IPS DF 4.7 (cell line): ENCODE data around the gene DOCK2.

Source experiments
- DNase-seq: peaks from one replicate; pipeline ENCODE4 v3.0.0-alpha.2; 2013; ENCODE audit warnings: low spot score; ENCODE audit errors: extremely low read depth

The DOCK2 gene

GRCh38 chr5:169688106-169688505 is 51.0 kb downstream of the DOCK2 start:
- no peak for DNase-seq

GRCh38 chr5:169691471-169691870 is 54.4 kb downstream of the DOCK2 start:
- DNase-seq: no peak

GRCh38 chr5:169694091-169694625 is 57.1 kb downstream of the DOCK2 start:
- DNase-seq: no peak

- DNase-seq: no peak
Observed at GRCh38 chr5:169695025-169695625, 58.0 kb downstream of the DOCK2 start.

- DNase-seq: no peak
Observed at GRCh38 chr5:169695919-169696490, 58.9 kb downstream of the DOCK2 start.

GRCh38 chr5:169696621-169697510 is 59.8 kb downstream of the DOCK2 start:
- no peak for DNase-seq

GRCh38 chr5:169697511-169697890 is 60.4 kb downstream of the DOCK2 start:
- no peak for DNase-seq

- no peak for DNase-seq
Observed at GRCh38 chr5:169697976-169698375, 60.9 kb downstream of the DOCK2 start.

GRCh38 chr5:169700611-169701010 is 63.5 kb downstream of the DOCK2 start:
- DNase-seq: no peak

GRCh38 chr5:169701910-169702451 is 64.9 kb downstream of the DOCK2 start:
- peak; percentile 11 for DNase-seq

GRCh38 chr5:169702693-169703481 is 65.8 kb downstream of the DOCK2 start:
- no peak for DNase-seq

GRCh38 chr5:169703813-169704212 is 66.7 kb downstream of the DOCK2 start:
- DNase-seq: no peak

GRCh38 chr5:169705322-169705721 is 68.2 kb downstream of the DOCK2 start:
- no peak for DNase-seq

GRCh38 chr5:169706071-169706470 is 69.0 kb downstream of the DOCK2 start:
- no peak for DNase-seq

GRCh38 chr5:169706758-169707450 is 69.8 kb downstream of the DOCK2 start:
- DNase-seq: no peak

- no peak for DNase-seq
Observed at GRCh38 chr5:169707686-169708085, 70.6 kb downstream of the DOCK2 start.

- DNase-seq: no peak
Observed at GRCh38 chr5:169710675-169711074, 73.6 kb downstream of the DOCK2 start.

GRCh38 chr5:169711551-169712225 is 74.6 kb downstream of the DOCK2 start:
- no peak for DNase-seq

- DNase-seq: no peak
Observed at GRCh38 chr5:169712428-169712827, 75.4 kb downstream of the DOCK2 start.

- DNase-seq: no peak
Observed at GRCh38 chr5:169716287-169716686, 79.2 kb downstream of the DOCK2 start.
